Stimulated activated CD8-positive, alpha-beta memory T cell treated with anti-CD3 and anti-CD28 coated beads, Interleukin-7, amount 100 ng/mL, for 1 hour (primary cell): ENCODE data around the gene CMTR2.

Experiments
- DNase-seq, 2 donors: peaks; one replicate each; pipeline ENCODE4 v3.0.0-alpha.2; 2020; ENCODE audit warnings: low read depth in 2 of 2

Gene CMTR2

GRCh38 chr16:71276589-71277334 lies 12.4 kb downstream of the CMTR2 start:
- no peak for DNase-seq

- DNase-seq: no peak
Measured at GRCh38 chr16:71273384-71273783, 15.8 kb downstream of the CMTR2 start.

GRCh38 chr16:71264299-71264698 lies 24.9 kb downstream of the CMTR2 start:
- DNase-seq: no peak

- no peak for DNase-seq
Measured at GRCh38 chr16:71263582-71263981, 25.6 kb downstream of the CMTR2 start.

GRCh38 chr16:71262391-71262790 lies 26.8 kb downstream of the CMTR2 start:
- DNase-seq: no peak

- DNase-seq: no peak
Measured at GRCh38 chr16:71260995-71261394, 28.2 kb downstream of the CMTR2 start.

- DNase-seq: no peak
Measured at GRCh38 chr16:71259086-71259485, 30.1 kb downstream of the CMTR2 start.

GRCh38 chr16:71258372-71258771 lies 30.8 kb downstream of the CMTR2 start:
- no peak for DNase-seq

- DNase-seq: no peak
Measured at GRCh38 chr16:71257768-71258167, 31.4 kb downstream of the CMTR2 start.

GRCh38 chr16:71255721-71256120 lies 33.5 kb downstream of the CMTR2 start:
- DNase-seq: no peak

GRCh38 chr16:71254832-71255525 lies 34.2 kb downstream of the CMTR2 start:
- no peak for DNase-seq

- no peak for DNase-seq
Measured at GRCh38 chr16:71250461-71251235, 38.6 kb downstream of the CMTR2 start.

- DNase-seq: no peak
Measured at GRCh38 chr16:71249399-71249798, 39.8 kb downstream of the CMTR2 start.

- DNase-seq: no peak
Measured at GRCh38 chr16:71247478-71247877, 41.7 kb downstream of the CMTR2 start.

- DNase-seq: no peak
Measured at GRCh38 chr16:71246309-71246708, 42.9 kb downstream of the CMTR2 start.

- DNase-seq: no peak
Measured at GRCh38 chr16:71244521-71244920, 44.7 kb downstream of the CMTR2 start.

GRCh38 chr16:71242601-71243000 lies 46.6 kb downstream of the CMTR2 start:
- DNase-seq: no peak

GRCh38 chr16:71242036-71242435 lies 47.2 kb downstream of the CMTR2 start:
- DNase-seq: no peak
